IMR-90 (cell line): ENCODE measurements around the gene SYS1. TPM values are rescaled to one million over a fixed set of nuclear protein-coding genes. Genes with fewer than 3 reads are reported as not detected.

Experiments used
- ATAC-seq: fragments of 200-7000 bp; cut with Tn5 transposase; 2 replicates; pipeline ENCODE4 v1.9.1; 2020; ENCODE audit warnings: low read depth, mild to moderate bottlenecking, moderate library complexity
- BruUV-seq: library from RNA; stranded (reverse); fragments of 400-500 nt; replicated peaks from 2 replicates; lab custom pipeline; 2021; lab: Mats Ljungman, UMichigan
- CTCF ChIA-PET: fragments of 300-600 bp; formaldehyde crosslinking; extraction: SDS; loops from one replicate; lab custom pipeline; 2021; ENCODE audit warnings: antibody characterized with exemption; lab: Yijun Ruan, JAX
- POLR2A ChIA-PET: fragments of 300-600 bp; sonication (Branson Sonifier 250); formaldehyde crosslinking; loops from one replicate; lab custom pipeline; 2022; ENCODE audit warnings: antibody characterized with exemption; ENCODE audit not compliant: unreplicated experiment; lab: Charles Lee
- DNase-seq: peaks from one replicate; pipeline ENCODE4 v3.0.0; 2013
- H2AFZ ChIP-seq: replicated peaks from 2 replicates; pipeline ENCODE3; 2013; ENCODE audit warnings: low read length, mild to moderate bottlenecking; ENCODE audit not compliant: poor library complexity
- H2AK5ac ChIP-seq: 2 replicates; pipeline ENCODE4 v1.6.1; 2013; ENCODE audit warnings: low read depth, low read length, inconsistent platforms
- H2AK9ac ChIP-seq: replicated peaks from 2 replicates; pipeline ENCODE3; 2013; ENCODE audit warnings: mild to moderate bottlenecking, low read depth, low read length, moderate library complexity; ENCODE audit not compliant: poor library complexity
- H2BK120ac ChIP-seq: 2 replicates; pipeline ENCODE4 v1.6.1; 2013; ENCODE audit warnings: low read depth, low read length, inconsistent platforms
- H2BK15ac ChIP-seq: 3 replicates; pipeline ENCODE4 v1.6.1; 2013; ENCODE audit warnings: low read depth, low read length, inconsistent platforms
- H2BK20ac ChIP-seq: 2 replicates; pipeline ENCODE4 v1.6.1; 2013; ENCODE audit warnings: low read depth, mild to moderate bottlenecking, inconsistent platforms, low read length, moderate library complexity
- H2BK5ac ChIP-seq: 2 replicates; pipeline ENCODE4 v1.6.1; 2013; ENCODE audit warnings: mild to moderate bottlenecking, low read depth, low read length, inconsistent platforms; ENCODE audit not compliant: poor library complexity, severe bottlenecking
- H3K14ac ChIP-seq: replicated peaks from 2 replicates; pipeline ENCODE4 v1.6.1; 2013; ENCODE audit warnings: low read depth, low read length, inconsistent platforms
- H3K18ac ChIP-seq: 2 replicates; pipeline ENCODE4 v1.6.1; 2013; ENCODE audit warnings: low read depth, low read length, control low read depth
- H3K23ac ChIP-seq: 2 replicates; pipeline ENCODE4 v1.6.1; 2013; ENCODE audit warnings: low read depth, low read length, inconsistent platforms
- H3K27ac ChIP-seq: 2 replicates; pipeline ENCODE4 v1.5.1; 2013; ENCODE audit warnings: mild to moderate bottlenecking, control low read depth, low read length; ENCODE audit not compliant: insufficient read depth
- H3K27me3 ChIP-seq: 2 replicates; pipeline ENCODE4 v1.6.1; 2013; ENCODE audit warnings: low read length; ENCODE audit not compliant: control insufficient read depth, insufficient read depth
- H3K36me3 ChIP-seq: 2 replicates; pipeline ENCODE4 v1.6.1; 2013; ENCODE audit warnings: low read length, mixed read lengths; ENCODE audit not compliant: control insufficient read depth, insufficient read depth
- H3K4ac ChIP-seq: 2 replicates; pipeline ENCODE4 v1.6.1; 2013; ENCODE audit warnings: low read depth, low read length, inconsistent platforms
- H3K4me1 ChIP-seq: 2 replicates; pipeline ENCODE4 v1.6.1; 2013; ENCODE audit warnings: low read length, mixed read lengths; ENCODE audit not compliant: control insufficient read depth, insufficient read depth
- H3K4me2 ChIP-seq: 2 replicates; pipeline ENCODE4 v1.6.1; 2013; ENCODE audit warnings: low read depth, mild to moderate bottlenecking, control low read depth, low read length, moderate library complexity
- H3K4me3 ChIP-seq: 2 replicates; pipeline ENCODE4 v1.5.1; 2013; ENCODE audit warnings: low read depth, mild to moderate bottlenecking, control low read depth, low read length, moderate library complexity; ENCODE audit not compliant: insufficient read depth
- H3K56ac ChIP-seq: 2 replicates; pipeline ENCODE4 v1.6.1; 2013; ENCODE audit warnings: low read length, inconsistent platforms; ENCODE audit not compliant: insufficient read depth; ENCODE audit errors: extremely low read depth
- H3K79me1 ChIP-seq, 2 experiments: 2 replicates each; pipeline ENCODE4 v1.6.1; 2013; ENCODE audit warnings: low read length in 2 of 2, inconsistent platforms in 1 of 2, low read depth in 1 of 2
- H3K9ac ChIP-seq: 2 replicates; pipeline ENCODE4 v1.6.1; 2013; ENCODE audit warnings: low read depth, low read length, control low read depth
- H3K9me1 ChIP-seq: 2 replicates; pipeline ENCODE4 v1.6.1; 2013; ENCODE audit warnings: low read length, inconsistent platforms; ENCODE audit not compliant: insufficient read depth
- H3K9me3 ChIP-seq: 2 replicates; pipeline ENCODE4 v1.6.1; 2013; ENCODE audit warnings: low read length; ENCODE audit not compliant: control insufficient read depth, insufficient read depth
- H4K20me1 ChIP-seq: 2 replicates; pipeline ENCODE4 v1.6.1; 2013; ENCODE audit warnings: low read length, inconsistent platforms; ENCODE audit not compliant: insufficient read depth
- H4K5ac ChIP-seq: 2 replicates; pipeline ENCODE4 v1.6.1; 2013; ENCODE audit warnings: mild to moderate bottlenecking, low read depth, low read length, control low read depth
- H4K8ac ChIP-seq, 2 experiments: 2 replicates each; pipeline ENCODE4 v1.6.1; 2013; ENCODE audit warnings: low read depth in 2 of 2, low read length in 2 of 2, control low read depth in 1 of 2, inconsistent platforms in 1 of 2
- H4K91ac ChIP-seq: 2 replicates; pipeline ENCODE4 v1.6.1; 2013; ENCODE audit warnings: low read depth, low read length, inconsistent platforms; ENCODE audit not compliant: insufficient read depth
- BHLHE40 ChIP-seq: fragments of 150-350 bp; IDR thresholded peaks from 2 replicates; pipeline ENCODE4 v1.6.1; 2016; ENCODE audit warnings: mild to moderate bottlenecking, low read depth, low read length
- CEBPB ChIP-seq: IDR thresholded peaks from 2 replicates; pipeline ENCODE4 v1.6.1; 2012; ENCODE audit warnings: low read depth, low read length, improper control_type of control experiment
- CHD1 ChIP-seq: IDR thresholded peaks from 2 replicates; pipeline ENCODE4 v1.6.1; 2012; ENCODE audit warnings: low read depth, low read length, improper control_type of control experiment
- FOS ChIP-seq: fragments of 150-350 bp; IDR thresholded peaks from 2 replicates; pipeline ENCODE4 v1.6.1; 2016; ENCODE audit warnings: low read depth, low read length
- MAFK ChIP-seq: IDR thresholded peaks from 2 replicates; pipeline ENCODE4 v1.6.1; 2012; ENCODE audit warnings: low read depth, low read length, improper control_type of control experiment
- MAZ ChIP-seq: IDR thresholded peaks from 2 replicates; pipeline ENCODE4 v1.6.1; 2012; ENCODE audit warnings: low read depth, mild to moderate bottlenecking, low read length, improper control_type of control experiment, moderate library complexity, borderline replicate concordance
- MXI1 ChIP-seq: IDR thresholded peaks from 2 replicates; pipeline ENCODE4 v1.6.1; 2012; ENCODE audit warnings: low read depth, mild to moderate bottlenecking, low read length, moderate library complexity, borderline replicate concordance
- NFE2L2 ChIP-seq: fragments of 150-350 bp; IDR thresholded peaks from 2 replicates; pipeline ENCODE4 v1.6.1; 2016; ENCODE audit warnings: low read depth, mild to moderate bottlenecking, low read length
- POLR2A ChIP-seq: IDR thresholded peaks from 2 replicates; pipeline ENCODE4 v1.6.1; 2012; ENCODE audit warnings: mild to moderate bottlenecking, low read depth, low read length
- RAD21 ChIP-seq: IDR thresholded peaks from 2 replicates; pipeline ENCODE4 v1.6.1; 2012; ENCODE audit warnings: low read length, improper control_type of control experiment
- RCOR1 ChIP-seq: IDR thresholded peaks from 2 replicates; pipeline ENCODE4 v1.6.1; 2012; ENCODE audit warnings: mild to moderate bottlenecking, low read length, improper control_type of control experiment; ENCODE audit not compliant: insufficient replicate concordance
- RFX5 ChIP-seq: IDR thresholded peaks from 2 replicates; pipeline ENCODE4 v1.8.0; 2012; ENCODE audit warnings: low read depth, mild to moderate bottlenecking, low read length, moderate library complexity
- SMC3 ChIP-seq: fragments of 150-350 bp; IDR thresholded peaks from 2 replicates; pipeline ENCODE4 v1.6.1; 2016; ENCODE audit warnings: low read depth, mild to moderate bottlenecking, antibody characterized with exemption, low read length, moderate library complexity
- WGBS, 2 experiments: methylation state at CpG; one replicate each; pipeline versions ENCODE4 v1.1.5 to v1.1.7; 2013; ENCODE audit warnings: missing lambda C conversion rate in 2 of 2; ENCODE audit not compliant: insufficient read length in 1 of 2; ENCODE audit errors: extremely low coverage in 2 of 2; 5-methylcytosine and 5-hydroxymethylcytosine counted together
- dilution Hi-C: fragments of 300-500 bp; cut with HindIII; formaldehyde crosslinking; loops from one replicate; pipeline ENCODE4 v1.14.3; 2018; ENCODE audit warnings: low sequenced_read_pairs; ENCODE audit not compliant: unreplicated experiment
- in situ Hi-C: fragments of 300-500 bp; cut with MboI; formaldehyde crosslinking; loops from 3 replicates; pipeline ENCODE4 v1.14.3; 2019; ENCODE audit warnings: low sequenced_read_pairs, inconsistent platforms, mixed read lengths
- intact Hi-C: fragments of 100-400 bp; cut with micrococcal nuclease; formaldehyde crosslinking; loops from 2 replicates; pipeline ENCODE4 v1.10.0; 2022
- polyA plus RNA-seq, 3 experiments: library from polyadenylated mRNA; depleted of rRNA; stranded (reverse); fragments of >200 nt; gene quantifications; 2 replicates each; pipeline ENCODE4 v1.2.3, GENCODE V29; 2012; ENCODE audit warnings: low replicate concordance in 1 of 3
- total RNA-seq: library from RNA; depleted of rRNA; stranded (reverse); fragments of >200 nt; gene quantifications from 2 replicates; pipeline ENCODE4 v1.2.3, GENCODE V29; 2012
- TF ChIP-seq, protein P1 (sequence below): fragments of 150-350 bp; IDR thresholded peaks from 2 replicates; pipeline ENCODE4 v1.6.1; 2016; ENCODE audit warnings: low read depth, mild to moderate bottlenecking, low read length, moderate library complexity, borderline replicate concordance
- TF ChIP-seq, protein P2 (sequence below): conservative IDR thresholded peaks from 2 replicates; pipeline ENCODE4 v1.5.1; 2012; ENCODE audit warnings: mild to moderate bottlenecking, low read depth, low read length, improper control_type of control experiment
- TF ChIP-seq, protein P3 (sequence below): fragments of 150-350 bp; IDR thresholded peaks from 2 replicates; pipeline ENCODE4 v1.6.1; 2017; ENCODE audit warnings: mild to moderate bottlenecking, antibody characterized with exemption, low read length, low read depth

SYS1 gene
- total and polyA plus RNA-seq, 2 of the 4 experiments (the other 2 are of a cell fraction), result 12.9 to 24.6 TPM

DNA sequence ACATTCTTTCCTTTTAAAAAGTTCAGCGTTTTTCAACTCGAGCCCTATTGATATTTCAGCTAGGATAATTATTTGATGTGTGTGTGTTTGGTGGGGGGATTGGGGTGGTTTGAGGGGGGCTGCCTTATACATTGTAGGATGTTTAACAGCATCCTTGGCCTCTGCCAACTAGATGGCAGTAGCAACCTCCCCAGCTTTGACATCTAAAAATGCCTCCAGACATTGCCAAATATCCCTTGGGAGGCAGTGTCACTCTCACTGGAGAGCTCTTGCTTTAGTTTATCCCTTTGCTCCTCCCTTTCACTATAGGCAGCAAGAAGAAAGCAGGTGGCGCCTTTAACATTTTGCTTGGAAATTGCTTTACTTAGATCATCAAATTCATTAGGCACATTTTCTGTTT lies 29.8 kb downstream of the SYS1 start:
- Histone ChIP-seq H2BK120ac (no peak overlapping the region), H3K27ac (no peak overlapping the region)
- POLR2A ChIA-PET, result interaction anchor here (0.6 kb wide), 1 partner anchor 48 kb away, joined by 9 read pairs; no protein-coding TSS in a partner anchor

More for the DNA sequence above, 29.8 kb downstream of the SYS1 start:
- no peak overlapping the region for H2BK20ac ChIP-seq
- no peak overlapping the region for H3K56ac ChIP-seq
- H2BK15ac ChIP-seq, result no peak overlapping the region
- H2AK9ac ChIP-seq, result no peak overlapping the region
- H2AK5ac ChIP-seq, result no peak overlapping the region
- H2BK5ac ChIP-seq, result no peak overlapping the region
- no peak overlapping the region for H3K9ac ChIP-seq
- dilution Hi-C loops, result no loop called here
- no peaks in the 10 kb centered on the region for H3K27me3 ChIP-seq
- no peak overlapping the region for H3K18ac ChIP-seq
- H3K4me1 ChIP-seq, result no peaks in the 10 kb centered on the region
- no peaks in the 10 kb centered on the region for H3K36me3 ChIP-seq
- H3K14ac ChIP-seq, result no peak overlapping the region
- DNase-seq (no peak), ATAC-seq (no peak)
- no peaks in the 10 kb centered on the region for H3K79me1 ChIP-seq
- H3K9me1 ChIP-seq, result no peaks in the 10 kb centered on the region
- no peak overlapping the region for H4K91ac ChIP-seq
- H4K20me1 ChIP-seq, result no peaks in the 10 kb centered on the region
- CTCF ChIA-PET, result interaction anchor here (0.6 to 1.4 kb wide), 4 partner anchors 19 to 910 kb away, joined by 3 to 5 read pairs (median 4); no protein-coding TSS in a partner anchor
- in situ Hi-C loops, result no loop called here
- no peak overlapping the region for H3K4me2 ChIP-seq
- WGBS, 2 experiments, result no CpG with 5 or more reads among the region's 3 CpGs
- no peak overlapping the region for H4K5ac ChIP-seq
- intact Hi-C loops, result no loop called here
- H3K23ac ChIP-seq, result no peak overlapping the region
- no peak overlapping the region for H4K8ac ChIP-seq
- BruUV-seq, result no TSS peak
- no peak for TF ChIP-seq RFX5
- no peak for TF ChIP-seq MAZ
- TF ChIP-seq NFE2L2, result no peak
- TF ChIP-seq, protein P1, sequence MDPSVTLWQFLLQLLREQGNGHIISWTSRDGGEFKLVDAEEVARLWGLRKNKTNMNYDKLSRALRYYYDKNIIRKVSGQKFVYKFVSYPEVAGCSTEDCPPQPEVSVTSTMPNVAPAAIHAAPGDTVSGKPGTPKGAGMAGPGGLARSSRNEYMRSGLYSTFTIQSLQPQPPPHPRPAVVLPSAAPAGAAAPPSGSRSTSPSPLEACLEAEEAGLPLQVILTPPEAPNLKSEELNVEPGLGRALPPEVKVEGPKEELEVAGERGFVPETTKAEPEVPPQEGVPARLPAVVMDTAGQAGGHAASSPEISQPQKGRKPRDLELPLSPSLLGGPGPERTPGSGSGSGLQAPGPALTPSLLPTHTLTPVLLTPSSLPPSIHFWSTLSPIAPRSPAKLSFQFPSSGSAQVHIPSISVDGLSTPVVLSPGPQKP, result no peak
- no peak for TF ChIP-seq CEBPB
- TF ChIP-seq, protein P2, sequence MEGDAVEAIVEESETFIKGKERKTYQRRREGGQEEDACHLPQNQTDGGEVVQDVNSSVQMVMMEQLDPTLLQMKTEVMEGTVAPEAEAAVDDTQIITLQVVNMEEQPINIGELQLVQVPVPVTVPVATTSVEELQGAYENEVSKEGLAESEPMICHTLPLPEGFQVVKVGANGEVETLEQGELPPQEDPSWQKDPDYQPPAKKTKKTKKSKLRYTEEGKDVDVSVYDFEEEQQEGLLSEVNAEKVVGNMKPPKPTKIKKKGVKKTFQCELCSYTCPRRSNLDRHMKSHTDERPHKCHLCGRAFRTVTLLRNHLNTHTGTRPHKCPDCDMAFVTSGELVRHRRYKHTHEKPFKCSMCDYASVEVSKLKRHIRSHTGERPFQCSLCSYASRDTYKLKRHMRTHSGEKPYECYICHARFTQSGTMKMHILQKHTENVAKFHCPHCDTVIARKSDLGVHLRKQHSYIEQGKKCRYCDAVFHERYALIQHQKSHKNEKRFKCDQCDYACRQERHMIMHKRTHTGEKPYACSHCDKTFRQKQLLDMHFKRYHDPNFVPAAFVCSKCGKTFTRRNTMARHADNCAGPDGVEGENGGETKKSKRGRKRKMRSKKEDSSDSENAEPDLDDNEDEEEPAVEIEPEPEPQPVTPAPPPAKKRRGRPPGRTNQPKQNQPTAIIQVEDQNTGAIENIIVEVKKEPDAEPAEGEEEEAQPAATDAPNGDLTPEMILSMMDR, result no peak
- TF ChIP-seq, protein P3, sequence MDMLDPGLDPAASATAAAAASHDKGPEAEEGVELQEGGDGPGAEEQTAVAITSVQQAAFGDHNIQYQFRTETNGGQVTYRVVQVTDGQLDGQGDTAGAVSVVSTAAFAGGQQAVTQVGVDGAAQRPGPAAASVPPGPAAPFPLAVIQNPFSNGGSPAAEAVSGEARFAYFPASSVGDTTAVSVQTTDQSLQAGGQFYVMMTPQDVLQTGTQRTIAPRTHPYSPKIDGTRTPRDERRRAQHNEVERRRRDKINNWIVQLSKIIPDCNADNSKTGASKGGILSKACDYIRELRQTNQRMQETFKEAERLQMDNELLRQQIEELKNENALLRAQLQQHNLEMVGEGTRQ, result no peak
- TF ChIP-seq MXI1, result no peak
- no peak for TF ChIP-seq POLR2A
- no peak for TF ChIP-seq FOS
- TF ChIP-seq CHD1, result no peak
- TF ChIP-seq RCOR1, result no peak
- no peak for TF ChIP-seq RAD21
- TF ChIP-seq MAFK, result no peak
- TF ChIP-seq SMC3, result no peak
- TF ChIP-seq BHLHE40, result no peak
- H3K4me3 ChIP-seq, result no peak overlapping the region
- H2AFZ ChIP-seq, result no peak overlapping the region
- H3K4ac ChIP-seq, result no peak overlapping the region
- H3K9me3 ChIP-seq, result no peaks in the 10 kb centered on the region
